Left lung (tissue), 10 donors: ENCODE results near the gene WWOX. TPM values are rescaled to one million over a fixed set of nuclear protein-coding genes. Genes with fewer than 3 reads are reported as not detected.
A peak's percentile ranks its signal among the peaks of the same experiment; 100 is the strongest.

Source experiments
- ATAC-seq: fragments of 200-7000 bp; cut with Tn5 transposase; one replicate; pipeline ENCODE4 v1.9.1; 2020; ENCODE audit warnings: moderate library complexity
- DNase-seq, 4 donors: peaks; one replicate each; pipeline ENCODE4 v3.0.0-alpha.2; 2013 to 2020
- H3K27ac ChIP-seq, 2 donors: fragments of 200-600 bp; sonication (generic) in 1 of 2; one replicate each; pipeline versions ENCODE4 v1.5.0 to v1.8.0; 2020 to 2021
- H3K27me3 ChIP-seq, 2 donors: fragments of 200-600 bp; sonication (generic) in 1 of 2; one replicate each; pipeline versions ENCODE4 v1.5.0 to v1.8.0; 2020 to 2021
- H3K36me3 ChIP-seq, 2 donors: fragments of 200-600 bp; sonication (generic) in 1 of 2; one replicate each; pipeline versions ENCODE4 v1.5.0 to v1.8.0; 2020 to 2021
- H3K4me1 ChIP-seq, 2 donors: fragments of 200-600 bp; one replicate each; pipeline ENCODE4 v1.8.0; 2021
- H3K4me3 ChIP-seq, 2 donors: fragments of 200-600 bp; sonication (generic) in 1 of 2; one replicate each; pipeline versions ENCODE4 v1.5.0 to v1.8.0; 2020 to 2021; ENCODE audit warnings: mild to moderate bottlenecking in 1 of 2
- H3K9me3 ChIP-seq, 2 donors: fragments of 200-600 bp; sonication (generic) in 1 of 2; one replicate each; pipeline versions ENCODE4 v1.5.0 to v1.8.0; 2020 to 2021
- intact Hi-C, 2 donors: fragments of 100-400 bp; cut with DNase I; formaldehyde crosslinking; loops; one replicate each; pipeline versions ENCODE4 v1.11.2 to v1.14.2; 2022
- polyA plus RNA-seq, 6 donors: library from polyadenylated mRNA; unstranded; fragments of 120-200 nt; gene quantifications; one replicate each; pipeline ENCODE4 v1.2.1, GENCODE V29; 2013; ENCODE audit not compliant: insufficient read length in 6 of 6
- total RNA-seq, 2 donors: library from RNA; stranded (reverse); fragmentation: NEBNext Ultra II Directional; extraction: Animal tissue kit (Norgen Biotek cat#: 25700); gene quantifications; one replicate each; pipeline ENCODE4 v1.2.1, GENCODE V29; 2021
- TF ChIP-seq, protein P1 (sequence below), 2 donors: fragments of 200-600 bp; sonication (generic) in 1 of 2; IDR thresholded peaks; one replicate each; pipeline versions ENCODE4 v1.5.0 to v1.8.0; 2021; ENCODE audit warnings: antibody characterized with exemption in 2 of 2
- donor health status: DM: no; HTN: yes; CAD: no.
- donor health status: DM: no; HTN: no; CAD: no.

Gene WWOX
- total and polyA plus RNA-seq, 8 donors = 17.2 to 40.3 (median 30.8) TPM

DNA sequence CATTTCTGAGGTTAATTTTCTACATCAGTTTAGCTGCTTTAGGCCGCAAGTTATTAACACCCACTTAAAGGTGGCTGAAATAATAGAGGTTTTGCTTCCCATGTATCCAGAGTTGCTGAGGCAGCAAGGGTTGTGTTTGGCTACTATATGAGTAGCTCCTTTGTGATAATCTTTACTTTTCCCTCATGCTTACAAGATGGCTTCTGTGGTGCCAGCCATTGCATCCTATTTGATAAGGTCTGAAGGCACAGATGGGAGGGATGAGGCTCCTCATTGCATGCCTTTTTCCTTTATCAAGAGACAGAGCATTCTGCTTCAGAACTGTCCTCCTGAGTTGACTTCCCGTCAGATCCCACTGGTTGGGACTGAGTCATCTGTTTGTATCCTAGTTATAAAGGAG is 340.2 kb downstream of the WWOX start:
- intact Hi-C loops = no loop called here
- Histone ChIP-seq H3K9me3 (no peaks in the 10 kb centered on the region), H3K4me1 (no peaks in the 10 kb centered on the region), H3K36me3 (no peaks in the 10 kb centered on the region), H3K27me3 (no peaks in the 10 kb centered on the region), H3K4me3 (no peak overlapping the region), H3K27ac (no peak overlapping the region)
- DNase-seq (no peak), ATAC-seq (no peak)
- TF ChIP-seq, protein P1, sequence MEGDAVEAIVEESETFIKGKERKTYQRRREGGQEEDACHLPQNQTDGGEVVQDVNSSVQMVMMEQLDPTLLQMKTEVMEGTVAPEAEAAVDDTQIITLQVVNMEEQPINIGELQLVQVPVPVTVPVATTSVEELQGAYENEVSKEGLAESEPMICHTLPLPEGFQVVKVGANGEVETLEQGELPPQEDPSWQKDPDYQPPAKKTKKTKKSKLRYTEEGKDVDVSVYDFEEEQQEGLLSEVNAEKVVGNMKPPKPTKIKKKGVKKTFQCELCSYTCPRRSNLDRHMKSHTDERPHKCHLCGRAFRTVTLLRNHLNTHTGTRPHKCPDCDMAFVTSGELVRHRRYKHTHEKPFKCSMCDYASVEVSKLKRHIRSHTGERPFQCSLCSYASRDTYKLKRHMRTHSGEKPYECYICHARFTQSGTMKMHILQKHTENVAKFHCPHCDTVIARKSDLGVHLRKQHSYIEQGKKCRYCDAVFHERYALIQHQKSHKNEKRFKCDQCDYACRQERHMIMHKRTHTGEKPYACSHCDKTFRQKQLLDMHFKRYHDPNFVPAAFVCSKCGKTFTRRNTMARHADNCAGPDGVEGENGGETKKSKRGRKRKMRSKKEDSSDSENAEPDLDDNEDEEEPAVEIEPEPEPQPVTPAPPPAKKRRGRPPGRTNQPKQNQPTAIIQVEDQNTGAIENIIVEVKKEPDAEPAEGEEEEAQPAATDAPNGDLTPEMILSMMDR (IDR thresholded peaks at IDR 0.05) = no peak

DNA sequence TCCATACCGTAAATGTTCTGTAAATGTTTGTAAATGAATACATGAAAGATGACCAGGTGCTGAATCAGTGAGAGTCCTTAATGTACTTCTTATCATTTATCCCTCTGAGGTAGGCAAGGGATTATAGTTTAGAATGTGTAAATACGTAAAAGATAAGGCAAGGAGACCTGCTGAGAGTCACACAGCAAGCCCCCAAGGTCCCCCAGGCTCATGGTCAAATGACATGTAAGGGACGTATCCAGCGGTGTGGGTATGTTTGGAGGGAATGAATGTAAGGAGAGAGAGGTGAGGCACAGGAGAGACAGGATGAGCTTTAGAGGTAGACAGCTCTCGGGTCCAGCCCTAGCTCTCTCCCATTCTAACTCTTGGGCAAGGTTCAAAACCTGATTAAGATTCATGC is 341.8 kb downstream of the WWOX start:
- no peak for ATAC-seq
- Histone ChIP-seq H3K4me3 (no peak overlapping the region), H3K36me3 (no peaks in the 10 kb centered on the region), H3K27me3 (no peaks in the 10 kb centered on the region), H3K27ac (no peak overlapping the region), H3K9me3 (no peaks in the 10 kb centered on the region), H3K4me1 (no peaks in the 10 kb centered on the region)
- TF ChIP-seq, protein P1 (IDR thresholded peaks at IDR 0.05) = no peak
- DNase-seq = no peak
- intact Hi-C loops = no loop called here

DNA sequence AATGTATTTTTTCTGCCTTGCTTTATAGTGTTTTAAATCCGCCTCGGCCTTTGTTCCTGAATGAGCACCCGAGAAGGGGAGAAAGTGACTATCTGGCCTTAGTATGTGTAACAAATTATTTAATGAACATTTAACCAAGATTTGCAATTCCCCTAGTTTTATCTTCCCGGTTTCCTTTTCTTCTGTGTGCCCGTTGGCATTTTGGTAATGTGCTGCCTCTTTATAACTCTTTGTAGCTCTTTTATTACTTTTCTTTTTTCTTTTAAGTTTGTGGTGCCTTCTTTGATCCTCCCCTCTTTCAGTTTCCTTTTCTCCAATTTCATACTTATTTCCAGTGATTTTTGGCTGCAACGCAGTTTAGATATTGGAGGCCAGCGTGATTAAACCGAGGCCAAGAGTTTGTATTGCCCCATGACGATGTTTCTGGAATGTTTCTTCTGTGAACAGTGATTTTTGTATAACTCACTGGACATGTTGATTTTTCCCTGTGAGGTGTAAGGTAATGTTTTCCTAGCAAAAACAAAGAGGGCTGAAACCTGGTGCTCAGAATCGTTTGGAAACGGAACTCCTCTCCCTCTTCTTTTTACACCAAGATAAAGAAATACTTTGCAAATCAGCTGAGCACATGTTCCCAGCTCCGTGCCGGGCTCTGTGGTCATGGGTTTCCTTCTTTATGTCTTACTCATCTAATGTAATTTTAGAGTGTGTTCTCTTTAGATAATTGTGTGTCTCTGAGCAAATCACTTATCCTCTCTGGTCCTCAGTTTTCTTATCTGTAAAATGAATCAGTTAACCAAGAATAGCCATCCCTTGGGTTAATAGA is 344.3 kb downstream of the WWOX start:
- intact Hi-C loops = no loop called here
- H3K27ac ChIP-seq = peak overlapping the region; percentile 16 to 33

DNA sequence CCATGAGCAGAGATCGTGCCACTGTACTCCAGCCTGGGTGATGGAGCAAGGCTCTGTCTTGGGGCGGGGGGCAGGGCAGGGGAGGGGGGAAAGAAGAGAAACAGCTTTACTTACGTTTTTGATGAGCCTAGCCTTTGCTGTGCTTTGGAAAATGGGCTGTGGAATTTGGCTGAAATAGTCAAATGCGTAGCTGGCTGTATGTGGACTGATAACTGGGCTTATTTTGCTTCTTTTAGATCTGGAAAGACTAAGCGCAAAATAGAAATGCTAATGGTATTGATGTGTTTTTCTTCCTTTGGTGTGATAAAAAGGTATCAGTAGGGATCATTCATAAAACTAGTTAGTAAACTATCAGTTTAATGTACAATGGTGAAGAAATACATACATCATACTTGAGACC is 346.4 kb downstream of the WWOX start:
- no peak overlapping the region for H3K4me3 ChIP-seq
- no peak overlapping the region for H3K27ac ChIP-seq
- ATAC-seq = no peak
- no peaks in the 10 kb centered on the region for H3K27me3 ChIP-seq
- intact Hi-C loops = no loop called here
- H3K4me1 ChIP-seq = no peaks in the 10 kb centered on the region
- TF ChIP-seq, protein P1 (IDR thresholded peaks at IDR 0.05) = no peak
- no peaks in the 10 kb centered on the region for H3K9me3 ChIP-seq
- peak in 1 of 4 donors; percentile 14 for DNase-seq
- H3K36me3 ChIP-seq = no peaks in the 10 kb centered on the region

More for the DNA sequence above, 344.3 kb downstream of the WWOX start:
- TF ChIP-seq, protein P1 (IDR thresholded peaks at IDR 0.05) = no peak
- peak in 2 of 4 donors; percentile 51 to 62 for DNase-seq
- peak; percentile 51 for ATAC-seq
- Histone ChIP-seq H3K4me1 (no peaks in the 10 kb centered on the region), H3K27me3 (no peaks in the 10 kb centered on the region), H3K9me3 (no peaks in the 10 kb centered on the region), H3K36me3 (no peaks in the 10 kb centered on the region), H3K4me3 (no peak overlapping the region)

DNA sequence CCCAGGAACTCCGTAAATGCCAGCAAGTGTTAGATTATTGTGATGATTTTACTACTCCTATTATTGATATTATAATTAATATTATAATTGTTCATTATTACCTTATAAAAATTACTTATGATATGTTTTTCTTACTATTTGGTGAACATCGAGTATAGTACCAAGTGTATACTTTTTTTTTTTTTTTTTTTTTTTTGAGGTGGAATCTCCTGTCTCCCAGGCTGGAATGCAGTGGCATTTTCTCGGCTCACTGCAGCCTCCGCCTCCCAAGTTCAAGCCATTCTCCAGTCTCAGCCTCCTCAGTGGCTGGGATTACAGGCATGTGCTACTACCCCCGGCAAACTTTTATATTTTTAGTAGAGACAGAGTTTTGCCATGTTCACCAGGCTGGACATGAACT is 347.0 kb downstream of the WWOX start:
- Histone ChIP-seq H3K27me3 (no peaks in the 10 kb centered on the region), H3K27ac (no peak overlapping the region), H3K4me3 (no peak overlapping the region), H3K9me3 (no peaks in the 10 kb centered on the region), H3K36me3 (no peaks in the 10 kb centered on the region), H3K4me1 (no peaks in the 10 kb centered on the region)
- ATAC-seq = no peak
- no peak for DNase-seq
- TF ChIP-seq, protein P1 (IDR thresholded peaks at IDR 0.05) = no peak
- intact Hi-C loops = no loop called here
